Activated CD4-positive, alpha-beta T cell treated with anti-CD3 and anti-CD28 coated beads, Interleukin-2, amount 50 U/mL, for 1 hour (primary cell): ENCODE data around the gene NECTIN3.

Experiments used
- DNase-seq: peaks from one replicate; pipeline ENCODE4 v3.0.0-alpha.2; 2020

Gene NECTIN3

DNA sequence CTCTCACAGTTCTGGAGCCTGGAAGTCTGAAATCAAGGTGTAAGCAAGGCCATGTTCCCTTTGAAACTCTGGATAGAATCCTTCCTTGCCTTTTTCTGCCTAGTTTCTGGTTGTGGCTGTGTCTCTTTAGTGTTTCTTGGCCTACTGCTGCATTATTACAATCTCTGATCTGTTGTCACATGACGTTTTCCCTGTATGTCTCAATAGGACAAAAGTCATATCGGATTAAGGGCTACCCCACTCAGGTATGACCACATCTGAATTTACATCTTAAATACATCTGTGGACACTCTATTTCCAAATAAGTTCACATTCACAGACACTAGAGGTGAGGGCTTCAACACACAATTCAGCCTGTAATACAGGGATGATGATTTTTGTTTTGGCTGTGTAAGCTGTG, 13.3 kb downstream of the NECTIN3 start:
- DNase-seq, result no peak

DNA sequence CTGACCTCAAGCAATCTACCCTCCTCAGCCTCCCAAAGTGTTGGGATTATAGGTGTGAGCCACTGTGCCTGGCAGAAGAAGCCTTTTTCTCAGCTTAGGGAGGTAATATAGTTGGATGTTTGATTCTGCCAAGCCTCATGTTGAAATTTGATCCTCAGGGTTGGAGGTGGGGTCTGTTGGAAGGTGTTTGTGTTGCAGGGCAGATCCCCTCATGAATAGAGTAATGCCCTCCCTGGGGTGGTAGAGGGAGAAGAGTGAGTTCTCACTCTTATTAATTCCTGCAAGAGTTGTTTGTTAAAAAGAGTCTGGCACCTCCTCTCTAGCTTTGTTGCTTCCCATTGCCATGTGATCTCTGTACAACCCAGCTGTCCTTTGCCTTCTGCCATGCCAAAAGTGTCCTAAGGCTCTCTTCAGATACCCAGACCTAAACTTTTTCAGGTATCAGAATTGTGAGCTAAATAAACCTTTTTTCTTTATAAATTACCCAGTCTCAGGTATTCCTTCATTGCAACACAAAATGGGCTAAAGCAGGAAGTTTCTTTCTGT, 16.4 kb downstream of the NECTIN3 start:
- no peak for DNase-seq

DNA sequence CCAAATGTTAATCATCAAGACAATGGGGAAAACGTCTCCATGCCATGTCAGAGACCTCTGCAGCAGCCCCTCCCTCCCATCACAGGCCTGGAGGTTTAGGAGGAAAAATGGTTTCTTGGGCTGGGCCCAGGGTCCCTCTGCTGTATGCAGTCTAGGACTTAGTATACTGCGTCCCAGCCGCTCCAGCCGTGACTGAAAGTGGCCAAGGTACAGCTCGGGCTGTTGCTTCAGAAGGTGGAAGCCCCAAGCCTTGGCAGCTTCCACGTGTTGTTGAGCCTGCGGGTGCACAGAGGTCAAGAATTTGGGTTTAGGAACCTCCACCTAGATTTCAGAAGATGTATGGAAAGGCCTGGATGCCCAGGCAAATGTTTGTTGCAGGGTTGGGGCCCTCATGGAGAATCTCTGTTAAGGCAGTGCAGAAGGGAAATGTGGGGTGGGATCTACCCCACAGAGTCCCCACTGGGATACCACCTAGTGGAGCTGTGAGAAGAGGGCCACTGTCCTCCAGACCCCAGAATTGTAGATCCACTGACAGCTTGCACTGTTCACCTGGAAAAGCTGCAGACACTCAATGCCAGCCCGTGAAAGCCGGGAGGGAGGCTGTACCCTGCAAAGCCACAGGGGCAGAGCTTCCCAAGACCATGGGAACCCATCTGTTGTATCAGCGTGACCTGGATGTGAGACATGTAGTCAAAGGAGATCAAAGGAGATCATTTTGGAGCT, 25.0 kb downstream of the NECTIN3 start:
- no peak for DNase-seq

DNA sequence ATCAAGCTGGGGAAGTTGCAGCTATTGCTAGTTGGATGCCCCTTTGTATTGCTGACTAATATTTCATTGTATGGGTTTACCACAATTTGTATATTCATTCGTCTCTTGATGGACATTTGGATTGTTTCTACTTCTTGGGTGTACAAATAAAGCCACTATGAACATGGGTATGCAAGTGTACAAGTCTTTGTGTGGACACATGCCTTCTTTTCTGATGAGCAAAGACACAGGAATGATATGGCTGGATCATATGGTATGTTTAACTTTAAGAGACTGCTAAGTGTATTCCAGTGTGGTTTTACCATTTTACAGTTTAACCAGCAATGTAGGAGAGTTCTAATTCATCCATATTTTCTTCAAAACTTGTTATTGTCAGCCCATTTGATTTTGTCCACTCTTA, 32.2 kb downstream of the NECTIN3 start:
- no peak for DNase-seq

DNA sequence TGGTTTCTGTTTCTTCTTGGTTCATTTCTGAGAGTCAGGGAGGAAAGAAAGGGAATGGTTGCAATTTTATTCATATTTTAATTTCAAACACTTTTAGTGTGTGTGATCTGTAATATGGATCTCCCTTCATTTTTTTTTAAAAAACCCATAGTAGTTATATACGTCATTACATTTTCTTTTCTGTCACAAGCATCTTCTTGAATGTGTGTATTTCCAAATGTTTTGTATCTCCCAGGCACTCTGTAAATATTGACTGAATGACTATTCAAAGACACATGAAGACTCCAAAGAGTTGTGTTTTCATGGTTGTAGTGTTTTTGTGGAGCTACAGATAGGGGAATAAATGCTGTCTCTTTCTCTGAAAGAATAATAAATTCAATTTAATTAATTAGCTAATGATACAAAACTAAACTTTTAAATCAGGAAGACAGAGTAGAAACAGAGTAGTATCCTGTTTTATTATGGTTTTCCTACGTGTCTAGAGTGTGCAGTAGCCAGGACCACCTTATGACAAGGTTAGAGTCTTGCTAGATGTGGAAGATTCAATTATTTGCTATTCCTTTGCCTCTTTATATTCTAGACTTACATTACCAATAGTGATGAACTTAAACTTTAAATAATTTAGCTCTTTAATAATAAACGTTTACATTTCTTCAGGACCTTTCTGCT, 35.5 kb downstream of the NECTIN3 start:
- DNase-seq, result no peak

DNA sequence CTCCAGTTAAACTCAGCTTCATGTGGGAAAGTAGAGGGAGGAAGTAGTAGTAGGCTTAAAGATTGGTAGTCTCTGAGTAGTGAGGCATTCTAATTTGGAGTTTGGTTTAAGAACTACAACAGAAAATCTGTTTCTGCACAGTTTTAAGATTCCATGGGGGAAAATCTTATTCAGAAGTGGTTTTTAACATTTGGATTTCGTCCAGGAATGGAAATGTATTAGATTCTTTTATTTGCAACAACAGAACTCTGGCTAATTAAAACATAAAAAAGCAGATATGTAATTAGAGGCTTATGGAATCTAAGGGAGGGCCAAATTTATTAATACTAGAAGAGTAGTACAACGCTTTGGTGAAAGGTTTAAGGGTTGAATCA, 36.0 kb downstream of the NECTIN3 start:
- no peak for DNase-seq

DNA sequence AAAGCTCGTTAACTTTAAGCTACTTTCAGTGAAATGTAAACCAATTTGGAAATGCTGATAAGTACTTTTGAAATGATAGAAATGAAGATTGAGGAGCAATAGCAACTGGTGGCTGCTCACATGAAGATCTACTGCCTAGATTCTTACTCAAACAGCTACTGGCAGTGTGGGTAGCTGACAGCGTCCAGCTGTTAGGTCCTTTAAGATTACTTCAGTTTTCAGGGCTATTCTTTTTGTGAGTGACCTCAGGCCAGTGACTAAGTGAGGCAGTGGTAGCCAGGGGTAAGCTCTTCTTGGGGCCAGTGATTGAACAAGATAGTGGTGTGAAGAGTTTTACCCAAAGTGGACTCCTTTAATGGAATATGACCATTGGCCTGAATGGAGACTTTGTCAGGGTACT, 41.3 kb downstream of the NECTIN3 start:
- no peak for DNase-seq

DNA sequence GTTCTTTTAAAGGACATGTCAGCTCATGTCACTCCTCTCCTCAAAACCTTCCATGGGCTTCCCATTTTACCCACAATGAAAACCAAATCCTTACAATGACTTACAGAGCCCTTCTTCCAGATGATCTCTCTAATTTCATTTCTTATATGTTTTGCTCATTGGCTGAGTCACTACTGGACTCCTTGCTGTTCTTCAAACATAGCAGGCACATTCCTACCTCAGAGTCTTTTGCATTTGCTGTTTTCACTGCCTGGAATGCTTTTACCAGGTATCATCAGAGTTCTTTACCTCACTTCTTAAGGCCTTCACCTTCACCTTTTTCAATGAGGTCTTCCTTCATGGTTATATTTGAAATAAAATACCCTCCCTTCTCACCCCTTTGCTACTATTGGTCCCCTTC, 57.3 kb downstream of the NECTIN3 start:
- DNase-seq, result no peak

DNA sequence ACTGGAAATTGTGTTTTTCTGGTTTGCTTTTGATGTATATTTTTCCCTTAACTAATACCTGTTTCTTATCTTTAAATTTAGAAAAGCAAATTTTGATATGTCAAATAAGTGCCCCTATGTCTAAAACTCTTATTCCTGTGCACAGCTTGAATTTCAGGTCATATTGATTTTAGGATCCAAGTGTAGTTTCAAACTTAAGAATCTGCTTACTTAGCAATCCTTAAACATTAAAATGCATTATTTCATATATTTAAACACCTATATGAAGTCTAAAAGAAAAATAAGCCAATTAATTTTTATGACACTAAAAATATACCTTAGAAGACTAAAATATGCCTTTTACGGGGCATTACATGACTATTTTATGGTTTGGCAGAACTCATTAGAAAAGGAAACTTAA, 59.2 kb downstream of the NECTIN3 start:
- DNase-seq, result no peak

DNA sequence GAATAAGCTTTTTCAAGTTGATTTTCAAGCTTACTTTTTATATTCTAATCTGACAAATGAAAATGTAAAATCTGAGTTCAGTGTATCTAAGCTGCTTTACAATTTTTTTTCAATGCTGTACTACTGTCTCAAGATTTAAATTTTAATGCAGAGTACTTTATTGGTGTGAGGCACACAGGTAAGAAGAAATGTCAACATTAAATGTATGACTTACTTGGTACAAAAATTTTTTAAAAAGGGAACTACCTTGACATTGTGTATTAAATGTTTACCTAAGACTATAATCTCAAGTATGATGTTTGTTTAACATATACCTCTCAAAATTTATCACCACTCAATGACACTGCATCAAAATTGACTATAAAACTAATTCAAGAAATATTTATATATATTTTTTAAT, 62.7 kb downstream of the NECTIN3 start:
- no peak for DNase-seq

DNA sequence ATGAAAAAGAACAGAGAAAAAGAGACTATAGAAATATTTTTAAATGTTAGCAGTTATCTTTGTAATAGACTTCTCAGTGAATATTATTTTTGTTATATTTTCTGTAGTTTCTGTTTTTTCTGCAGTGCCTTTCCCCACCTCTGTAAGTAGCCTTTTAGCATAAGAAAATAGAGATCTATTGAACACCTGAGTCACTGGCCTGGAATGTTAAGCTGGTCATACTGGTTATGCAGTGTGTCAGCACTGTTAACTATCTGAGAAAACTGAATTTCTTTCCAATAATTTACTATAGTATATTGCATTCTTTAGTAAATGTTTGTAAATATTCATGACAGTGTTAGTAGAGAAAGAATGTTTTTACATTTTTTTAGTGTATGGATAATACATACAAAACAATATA, 79.8 kb downstream of the NECTIN3 start:
- DNase-seq, result no peak

DNA sequence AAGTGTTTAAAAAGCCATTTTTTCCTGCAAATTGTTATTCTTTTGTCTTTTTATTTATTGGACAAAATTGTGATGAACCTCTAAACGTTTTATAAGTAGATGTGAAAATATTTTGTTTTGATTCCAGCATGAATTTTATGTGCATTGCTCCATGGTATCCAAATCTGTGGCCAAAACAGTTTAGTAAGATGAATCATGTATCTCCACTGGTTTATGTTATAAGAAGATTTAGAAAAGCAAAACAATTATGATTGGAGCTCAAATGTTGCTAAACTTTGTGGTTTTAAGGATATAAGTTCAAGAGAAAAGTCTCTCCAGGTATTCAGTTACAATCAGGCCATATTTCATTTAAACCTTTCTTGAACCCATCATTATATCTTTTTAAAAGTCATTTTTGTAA, 80.9 kb downstream of the NECTIN3 start:
- DNase-seq, result no peak

DNA sequence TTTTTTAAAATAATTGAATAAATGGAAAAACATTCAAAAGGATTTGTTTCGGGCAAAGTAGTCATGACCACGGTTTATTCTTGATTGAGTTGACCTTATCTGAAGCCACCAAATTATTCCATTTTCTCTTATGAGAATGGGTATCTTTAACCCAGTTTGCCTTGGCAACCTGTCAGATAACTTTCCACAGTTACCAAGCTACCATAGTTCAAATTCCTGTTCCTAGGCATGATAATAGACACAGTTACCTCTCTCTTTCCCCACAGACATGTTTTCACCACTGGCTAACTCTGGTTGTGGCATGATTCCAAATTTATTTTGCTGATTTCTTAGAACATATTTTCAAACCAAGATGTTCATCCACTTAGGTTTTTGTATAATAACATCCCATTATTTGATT, 84.9 kb downstream of the NECTIN3 start:
- DNase-seq, result no peak

DNA sequence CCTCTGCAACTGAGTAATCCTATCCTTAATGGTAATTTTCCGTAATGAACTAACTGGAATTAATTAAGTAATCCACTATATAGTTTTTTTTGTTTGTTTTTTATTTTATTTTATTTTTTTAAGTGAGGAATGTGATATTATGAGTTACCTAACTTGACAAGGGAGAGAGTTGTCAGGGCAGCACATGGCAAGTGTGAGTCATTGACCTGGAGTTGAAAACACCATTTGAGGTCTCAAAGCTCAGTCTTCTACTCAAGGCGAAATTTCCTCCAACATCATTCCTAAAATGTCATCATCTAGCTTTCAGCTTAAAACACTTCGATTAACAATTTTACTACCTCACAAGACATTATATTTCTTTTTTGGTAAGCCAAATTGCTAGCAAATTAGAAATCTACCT, 87.8 kb downstream of the NECTIN3 start:
- DNase-seq, result no peak

DNA sequence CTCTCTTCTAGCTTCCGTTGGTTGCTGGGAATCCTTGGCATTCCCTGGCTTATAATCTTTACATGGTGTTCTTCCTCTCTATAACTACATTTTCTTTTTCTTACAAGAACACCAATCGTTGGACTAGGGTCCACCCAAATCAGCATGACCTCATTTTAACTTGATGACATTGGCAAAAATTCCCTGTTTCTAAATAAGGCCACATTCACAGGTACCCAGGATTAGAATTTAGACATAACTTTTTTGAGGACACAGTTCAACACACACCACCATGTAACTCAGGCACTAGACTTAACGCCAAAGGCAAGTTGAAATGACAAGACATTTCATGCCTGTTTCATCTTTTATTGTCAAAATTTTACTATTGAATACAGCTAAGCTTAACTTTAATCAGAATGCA, 93.0 kb downstream of the NECTIN3 start:
- DNase-seq, result no peak

DNA sequence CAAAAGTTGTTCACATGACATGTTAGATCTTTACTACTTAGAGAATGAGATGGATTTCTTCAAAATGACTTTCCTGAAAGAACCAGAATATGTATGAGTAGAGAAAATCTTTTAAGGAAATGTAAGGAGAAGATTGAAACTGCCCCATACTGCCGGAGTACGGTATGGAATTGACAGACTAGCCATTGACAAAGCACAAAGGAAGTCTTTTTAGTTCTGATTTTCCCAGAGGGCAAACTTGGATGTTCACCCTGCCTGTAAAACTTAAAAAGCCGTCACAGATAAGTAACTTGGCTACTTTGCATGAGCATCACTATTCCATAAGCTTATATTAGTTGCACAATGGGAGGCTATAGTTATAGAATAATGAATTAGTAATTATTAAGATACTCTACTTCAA, 93.8 kb downstream of the NECTIN3 start:
- no peak for DNase-seq

DNA sequence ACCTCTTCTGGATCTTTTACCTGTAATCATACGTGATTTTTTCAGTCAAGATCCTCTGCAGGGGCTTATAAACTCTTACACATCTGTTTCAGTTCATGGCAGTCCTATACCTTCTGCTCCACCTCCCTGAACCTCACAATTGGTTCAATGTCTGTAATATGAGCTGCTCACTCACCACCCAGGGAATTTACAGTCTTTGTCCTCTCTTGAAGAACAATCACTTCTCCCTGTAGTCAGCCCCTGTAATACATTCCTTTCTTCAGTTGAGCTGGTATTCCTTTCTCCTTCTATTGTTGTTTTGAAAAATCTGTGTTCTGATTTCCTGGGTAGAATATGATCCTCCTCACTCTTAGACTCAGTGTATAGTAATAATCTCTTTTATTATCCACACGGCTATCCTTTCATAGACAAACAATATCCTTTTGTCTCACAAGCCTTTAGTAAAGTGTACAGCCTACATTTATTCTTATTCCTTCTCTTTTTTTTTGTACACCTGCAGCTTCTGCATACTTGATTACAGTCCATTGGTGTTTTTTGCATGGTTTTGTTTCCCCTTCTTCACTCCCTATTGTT, 101.8 kb downstream of the NECTIN3 start:
- no peak for DNase-seq

DNA sequence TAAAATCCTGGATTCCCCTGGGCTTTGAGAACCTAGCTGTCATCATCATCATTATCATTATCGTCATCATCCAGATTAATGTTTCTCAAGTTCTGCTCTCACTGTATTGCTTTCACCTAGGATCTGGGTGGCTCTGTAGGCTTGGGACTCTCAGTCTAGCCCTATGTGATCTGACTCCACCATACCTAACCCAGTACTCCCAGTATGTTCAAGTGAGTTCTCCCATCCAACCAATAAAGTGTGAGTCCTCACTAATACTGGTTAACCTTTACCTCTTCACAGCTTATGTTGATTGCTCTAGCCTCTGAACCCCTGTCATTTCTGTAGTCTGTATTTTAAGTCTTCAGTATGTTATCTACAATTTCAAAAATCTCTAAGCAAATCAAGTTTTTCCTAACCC, 102.3 kb downstream of the NECTIN3 start:
- DNase-seq, result no peak

DNA sequence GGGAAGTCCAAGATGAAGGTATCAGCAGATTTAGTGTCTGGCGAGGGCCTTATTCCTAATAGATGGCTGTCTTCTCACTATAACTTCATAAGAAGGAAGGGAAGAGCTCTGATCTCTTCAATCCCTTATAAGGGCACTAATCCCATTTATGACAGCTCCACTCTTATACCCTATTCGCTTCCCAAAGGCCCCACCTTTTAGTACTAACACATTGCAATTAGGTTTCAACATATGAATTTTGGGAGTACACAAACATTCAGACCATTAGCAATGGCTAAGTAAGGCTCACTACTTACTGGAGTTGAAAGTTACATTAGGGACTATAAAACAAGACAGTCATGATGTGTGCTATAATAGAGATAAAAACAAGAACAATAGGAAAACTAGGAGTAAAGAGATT, 118.9 kb downstream of the NECTIN3 start:
- DNase-seq, result no peak

DNA sequence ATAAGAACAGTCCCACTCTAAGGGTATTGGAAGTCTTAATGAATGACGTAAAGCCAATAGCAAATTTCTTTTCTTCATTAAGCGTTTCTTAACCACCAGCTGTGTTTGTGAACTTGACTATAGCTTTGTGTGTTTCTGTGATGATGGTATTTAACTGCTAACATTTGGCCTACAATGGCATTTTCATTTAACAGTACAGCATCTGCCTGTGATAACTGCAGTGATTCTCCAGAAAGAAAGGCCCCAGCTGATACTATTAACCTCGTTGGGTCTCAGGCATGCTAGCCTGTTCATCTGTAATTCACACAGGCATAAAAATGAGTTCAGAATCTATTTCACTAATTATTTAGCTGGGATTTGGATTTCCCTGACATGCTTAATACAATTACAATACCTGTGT, 121.9 kb downstream of the NECTIN3 start:
- DNase-seq, result no peak

DNA sequence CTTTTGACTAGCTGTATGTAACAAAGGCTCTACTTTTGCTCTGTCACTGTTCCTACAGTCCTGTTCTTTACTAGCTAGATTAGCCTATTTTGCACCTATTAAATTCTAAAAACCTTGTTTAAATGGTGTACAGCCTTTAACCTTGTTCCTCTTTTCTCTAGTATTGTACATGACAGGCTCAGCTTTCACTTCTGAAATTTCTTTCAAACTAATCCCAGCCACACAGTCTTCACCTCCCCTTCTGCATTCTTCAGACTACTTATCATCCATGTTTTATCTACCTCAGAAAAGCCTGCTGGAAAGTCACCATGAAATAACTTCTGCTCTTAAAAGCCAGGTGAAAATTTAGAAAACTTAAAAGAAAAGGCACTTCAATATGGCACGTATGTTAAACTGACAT, 122.4 kb downstream of the NECTIN3 start:
- DNase-seq, result no peak

DNA sequence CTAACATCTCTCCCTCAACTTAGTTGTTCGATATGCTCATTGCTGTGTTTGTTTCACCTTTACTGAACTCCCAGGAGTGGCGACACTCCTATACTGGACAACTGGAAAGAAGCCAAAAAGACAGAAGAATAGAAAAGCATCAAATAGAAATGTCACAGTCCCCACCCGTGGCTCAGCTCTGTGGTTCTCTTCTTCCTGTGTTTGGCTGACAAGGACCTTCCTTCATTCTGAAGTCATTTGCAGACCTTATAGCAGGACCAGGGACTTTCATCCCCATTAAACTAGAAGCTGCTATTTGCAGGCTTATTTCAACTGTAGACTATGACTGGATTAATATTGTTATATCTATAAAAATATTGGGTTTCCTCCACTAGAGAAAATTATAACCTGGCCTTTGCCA, 125.9 kb downstream of the NECTIN3 start:
- no peak for DNase-seq

DNA sequence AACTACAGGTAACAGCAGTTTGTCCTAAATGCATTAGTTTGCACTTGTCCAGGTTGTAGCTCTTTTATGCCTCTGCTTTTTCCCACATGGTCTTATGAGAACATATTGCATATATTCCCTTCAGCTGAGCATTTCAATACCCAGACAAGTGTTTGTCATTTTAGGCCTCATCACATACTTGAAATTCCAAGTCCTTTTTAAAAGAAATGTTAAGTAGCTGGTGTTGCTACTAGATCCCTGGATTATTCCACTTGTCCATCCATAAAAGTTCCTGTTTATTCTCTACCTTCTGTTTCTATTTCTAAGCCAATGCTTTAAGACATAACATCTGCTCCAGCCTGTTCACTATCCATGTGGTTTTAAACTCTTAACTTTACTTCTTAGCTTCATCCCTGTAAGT, 128.4 kb downstream of the NECTIN3 start:
- DNase-seq, result no peak

DNA sequence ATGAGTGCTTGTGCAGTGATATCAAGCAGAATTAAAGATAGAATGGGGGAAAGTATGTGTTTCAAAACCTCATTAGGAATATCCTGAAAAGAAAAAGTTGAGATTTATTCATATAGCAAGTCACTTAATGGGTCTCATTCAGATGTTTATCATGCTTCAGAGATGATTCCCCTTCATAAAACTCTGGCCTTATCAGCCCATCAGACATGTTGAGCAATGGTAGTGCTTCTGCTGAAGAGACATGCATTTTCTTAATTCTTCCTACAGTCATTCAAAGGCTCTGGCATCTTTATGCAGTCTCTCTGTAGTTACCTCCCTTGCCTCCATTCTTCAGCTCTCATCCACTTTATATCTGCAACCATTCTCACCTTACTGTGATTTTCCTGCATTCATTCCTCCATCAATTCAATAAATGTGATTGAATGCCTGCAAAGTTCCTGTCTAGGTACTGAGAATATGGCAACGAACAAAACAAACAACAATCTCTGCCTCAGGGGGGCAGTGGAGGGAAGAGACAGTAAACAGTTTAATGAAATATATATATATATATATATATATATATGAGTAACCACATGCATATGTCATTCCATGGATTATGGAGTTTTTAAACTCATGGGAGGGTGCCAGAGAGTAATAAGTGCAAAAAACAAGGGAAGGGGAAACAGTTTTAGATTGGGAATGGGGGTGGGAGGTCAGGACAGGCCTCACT, 138.5 kb downstream of the NECTIN3 start:
- DNase-seq, result no peak
